CD4-positive, alpha-beta T cell treated with Interleukin-12 subunit alpha and Interleukin-12 subunit beta, for 1 hour (primary cell): ENCODE data around the gene SFRP5.

Experiments used
- DNase-seq: peaks from one replicate; pipeline ENCODE4 v3.0.0-alpha.2; 2020

Gene SFRP5

DNA sequence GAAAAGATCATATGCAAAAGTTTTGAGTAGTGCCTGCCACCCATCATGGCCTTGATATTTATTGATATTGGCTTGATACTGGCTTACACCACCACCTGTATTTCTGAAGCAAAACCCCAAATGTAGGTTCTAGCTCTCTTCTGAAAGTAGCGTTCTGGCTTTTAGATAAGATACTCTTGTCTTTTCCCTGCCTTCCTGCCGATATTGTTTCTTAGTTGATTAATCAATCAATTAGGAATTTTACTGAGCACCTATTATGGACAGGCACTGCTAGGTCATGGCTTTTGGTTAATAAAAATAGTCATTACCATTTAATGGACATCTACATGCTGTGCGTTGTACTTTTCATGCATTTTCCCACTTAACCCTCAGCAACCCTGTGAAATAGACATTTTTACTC, 7.9 kb downstream of the SFRP5 start:
- no peak for DNase-seq

DNA sequence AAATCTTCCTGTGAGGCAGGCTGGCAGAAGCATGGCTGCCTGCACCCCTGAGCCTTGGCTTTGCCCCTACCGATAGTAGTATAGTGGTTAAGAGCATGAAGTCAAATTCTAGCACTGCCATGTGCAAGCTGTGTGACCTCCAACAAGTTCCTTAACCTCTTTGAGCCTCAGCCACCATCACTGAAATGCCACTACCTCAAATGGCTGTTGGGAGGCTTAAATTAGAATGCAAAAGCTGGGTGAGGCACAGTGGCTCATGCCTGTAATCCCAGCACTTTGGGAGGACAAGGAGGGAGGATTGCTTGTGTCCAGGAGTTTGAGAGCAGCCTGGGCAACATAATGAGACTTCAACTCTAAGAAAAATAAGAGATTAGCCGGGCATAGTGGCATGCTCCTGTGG, 8.4 kb downstream of the SFRP5 start:
- no peak for DNase-seq

DNA sequence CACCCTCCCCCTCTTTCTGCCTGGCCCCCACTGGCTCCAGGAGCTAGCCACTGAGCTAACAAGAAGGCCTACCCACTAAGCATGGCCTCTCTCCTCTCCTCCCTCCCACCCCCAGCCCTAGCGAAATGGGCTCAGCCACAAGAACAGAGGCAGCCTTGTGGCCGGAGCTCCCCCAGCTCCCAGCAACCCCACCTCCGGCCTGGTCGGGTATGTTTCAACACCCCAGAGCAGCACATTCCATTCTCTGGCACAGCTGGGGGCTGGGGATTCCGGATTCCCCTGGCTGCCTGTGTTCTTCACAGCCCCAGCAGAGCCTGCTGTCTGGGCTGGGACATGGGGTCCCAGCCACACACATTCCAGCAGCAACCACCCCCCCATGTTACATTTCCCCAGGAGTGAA, 9.0 kb downstream of the SFRP5 start:
- DNase-seq: no peak

DNA sequence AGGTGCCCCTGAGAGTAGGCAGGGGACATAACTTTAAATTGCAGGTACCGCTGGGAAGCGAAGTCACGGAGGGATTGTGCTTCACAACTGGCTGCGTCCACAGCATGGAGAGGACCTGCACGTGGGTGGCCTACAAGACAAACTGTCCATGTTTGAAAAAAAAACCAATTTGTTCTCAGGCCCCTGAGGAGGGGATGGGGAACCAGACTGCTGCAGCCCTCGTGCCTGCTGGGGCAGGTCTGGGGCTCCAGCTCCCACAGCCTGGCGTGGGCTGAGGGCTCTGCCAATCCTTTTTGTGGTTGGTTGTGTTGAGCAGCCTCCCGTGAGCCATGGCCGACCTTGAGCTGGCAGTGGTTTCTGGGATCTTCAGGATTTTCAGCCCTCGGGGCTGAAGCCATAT, 9.7 kb downstream of the SFRP5 start:
- DNase-seq: no peak

DNA sequence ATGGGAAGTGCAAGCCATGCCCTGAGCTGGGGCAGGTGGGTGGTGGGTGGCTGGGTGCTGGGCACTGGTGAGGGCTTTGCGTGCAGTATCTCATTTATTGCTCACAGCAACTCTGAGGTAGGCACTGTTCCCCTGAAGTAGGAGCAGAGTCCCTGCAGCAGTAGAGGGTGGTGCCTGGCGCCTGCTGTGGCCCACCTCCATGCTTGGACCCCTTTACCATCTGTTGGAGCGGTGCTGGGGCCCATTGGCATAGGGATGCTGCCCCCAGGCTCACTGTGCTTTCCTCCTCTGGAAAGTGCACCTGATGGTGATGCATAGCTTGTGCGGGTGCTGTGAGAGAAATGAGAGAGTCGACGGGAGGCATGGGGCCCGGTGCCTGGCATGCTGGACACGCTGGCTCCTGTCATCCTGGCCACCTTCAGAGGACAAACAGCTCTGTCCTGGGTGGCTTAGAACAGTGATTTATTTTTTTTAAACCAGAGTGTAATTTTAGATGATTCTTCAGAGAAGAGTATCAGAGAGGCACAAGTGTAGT, 10.4 kb downstream of the SFRP5 start:
- DNase-seq: no peak

DNA sequence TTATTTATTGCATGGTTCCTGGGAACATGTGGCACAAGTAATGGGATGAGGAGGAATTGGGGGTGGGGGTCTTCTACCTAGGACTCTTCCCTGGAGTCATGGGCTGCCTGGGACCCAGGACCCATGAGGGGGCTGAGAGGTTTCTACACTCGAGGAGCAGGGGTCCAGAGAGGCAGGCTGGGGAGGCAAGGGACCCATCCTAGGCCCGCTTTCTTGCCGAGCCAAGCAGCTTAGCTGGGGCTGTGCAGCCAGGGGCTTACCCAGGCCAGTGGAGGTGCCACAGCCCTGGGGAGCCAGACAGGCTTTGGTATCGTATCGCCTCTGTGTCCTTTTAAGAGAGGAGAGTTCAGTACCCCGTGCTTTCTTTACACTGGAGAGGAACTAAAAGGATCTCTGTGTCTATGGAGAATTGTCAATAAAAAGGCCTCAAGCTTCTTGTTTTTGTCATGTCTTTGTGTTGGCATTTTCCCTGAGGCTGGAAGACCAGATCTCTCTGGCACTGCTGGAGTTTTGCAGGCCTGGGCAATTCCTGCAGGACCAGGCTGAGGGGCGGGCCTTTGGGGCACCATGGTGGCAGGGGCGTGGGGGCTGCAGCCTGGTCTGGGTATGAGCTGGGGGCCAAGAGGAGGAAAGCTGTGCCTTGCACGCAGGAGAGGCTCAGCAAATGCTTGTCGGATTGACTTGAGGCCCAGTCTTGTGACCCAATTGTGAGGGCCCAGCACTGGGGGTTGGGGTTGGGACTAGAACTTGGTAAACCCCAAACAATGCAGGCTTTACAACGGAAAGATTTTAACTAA, 11.1 kb downstream of the SFRP5 start:
- DNase-seq: no peak

DNA sequence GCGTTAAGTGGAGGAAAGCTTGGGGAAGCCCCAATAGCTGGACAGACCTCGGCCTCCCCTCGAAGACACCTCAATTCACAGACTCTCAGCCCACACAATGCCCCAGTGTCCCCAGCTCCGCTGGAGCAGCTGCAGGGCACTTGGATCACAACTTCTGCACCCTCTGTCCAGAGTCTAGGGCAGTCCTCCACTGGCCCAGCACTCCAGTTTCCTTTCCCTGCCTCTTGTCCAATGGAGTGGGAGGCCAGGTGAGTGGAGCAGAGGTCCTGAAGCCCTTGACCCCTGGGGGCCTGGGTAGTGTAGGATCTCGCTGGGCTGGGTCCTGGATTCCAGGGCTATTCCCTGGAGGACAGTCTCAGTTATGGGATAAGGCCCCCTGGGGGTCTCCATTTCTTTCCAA, 11.9 kb downstream of the SFRP5 start:
- DNase-seq: no peak

DNA sequence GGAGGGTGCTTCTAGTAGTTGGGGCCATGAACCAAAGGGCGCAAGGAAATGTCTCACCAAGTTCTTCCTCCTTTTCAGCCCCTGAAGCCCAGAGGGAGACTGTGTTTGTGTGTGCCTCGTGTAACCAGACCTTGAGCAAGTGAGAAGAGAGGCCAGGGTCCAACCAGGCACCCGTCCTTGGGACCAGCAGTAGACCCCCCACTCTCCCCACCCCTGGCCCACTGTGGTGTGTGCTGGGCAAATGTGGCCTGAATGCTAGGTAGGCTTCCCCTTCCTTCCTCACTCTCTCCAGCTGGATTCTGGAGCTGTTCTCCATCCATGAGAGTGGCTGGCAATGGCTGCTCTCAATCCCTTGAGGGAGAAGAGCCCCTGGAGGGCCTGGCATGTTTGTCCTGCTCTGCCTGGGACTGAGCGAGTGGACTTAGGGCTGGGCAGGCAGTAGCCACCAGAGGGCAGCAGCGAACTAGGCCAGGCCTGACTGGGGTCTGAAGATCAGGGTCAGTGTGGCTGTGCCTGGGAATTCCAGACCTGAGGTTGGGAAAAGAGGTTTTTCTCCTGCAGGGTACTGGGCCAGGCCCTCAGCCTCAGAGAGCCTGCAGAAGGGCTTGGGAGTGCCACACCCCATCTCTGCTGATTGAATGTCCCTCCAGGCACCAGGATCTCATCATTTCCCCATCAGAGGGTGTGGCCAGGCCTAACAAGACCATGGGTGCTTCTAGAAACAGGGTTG, 12.5 kb downstream of the SFRP5 start:
- DNase-seq: peak; percentile 46

DNA sequence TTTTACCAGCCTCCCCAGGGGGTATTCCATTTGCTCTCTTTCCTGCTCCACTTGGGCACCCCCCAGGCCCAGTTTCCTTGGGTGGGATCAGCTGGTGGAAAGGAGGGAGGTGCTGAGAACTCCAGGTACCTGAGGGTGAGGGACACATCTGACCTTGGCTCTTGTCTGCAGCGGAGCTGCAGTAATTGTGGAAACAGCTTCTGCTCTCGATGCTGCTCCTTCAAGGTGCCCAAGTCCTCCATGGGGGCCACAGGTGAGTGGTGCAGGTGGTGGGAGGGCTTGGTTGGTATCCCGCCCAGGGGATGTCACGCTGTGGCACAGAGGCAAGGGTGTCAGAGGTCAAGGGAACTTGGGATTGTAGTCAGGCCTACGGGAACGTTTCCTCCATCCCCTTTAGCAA, 14.3 kb downstream of the SFRP5 start:
- DNase-seq: no peak

DNA sequence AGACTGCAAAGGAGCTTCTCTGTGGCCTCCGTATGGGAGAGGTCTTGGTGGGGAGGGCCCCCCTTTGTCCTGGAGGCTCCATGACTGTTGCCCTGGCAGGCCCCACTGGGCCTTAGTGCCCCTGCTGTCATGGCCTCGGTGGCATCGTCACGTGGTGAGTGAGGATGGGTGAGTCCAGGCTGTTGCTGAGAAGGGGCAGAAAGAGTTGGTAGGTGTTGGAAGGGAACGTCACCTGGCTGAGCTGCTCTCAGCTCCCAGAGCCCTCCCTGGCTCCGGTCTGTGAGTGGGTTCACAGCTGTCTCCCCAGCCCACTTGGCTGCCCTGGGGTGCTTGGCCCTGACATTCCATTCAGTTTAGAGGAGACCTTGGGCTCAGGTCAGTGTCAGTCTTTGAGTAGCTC, 16.1 kb downstream of the SFRP5 start:
- DNase-seq: no peak

DNA sequence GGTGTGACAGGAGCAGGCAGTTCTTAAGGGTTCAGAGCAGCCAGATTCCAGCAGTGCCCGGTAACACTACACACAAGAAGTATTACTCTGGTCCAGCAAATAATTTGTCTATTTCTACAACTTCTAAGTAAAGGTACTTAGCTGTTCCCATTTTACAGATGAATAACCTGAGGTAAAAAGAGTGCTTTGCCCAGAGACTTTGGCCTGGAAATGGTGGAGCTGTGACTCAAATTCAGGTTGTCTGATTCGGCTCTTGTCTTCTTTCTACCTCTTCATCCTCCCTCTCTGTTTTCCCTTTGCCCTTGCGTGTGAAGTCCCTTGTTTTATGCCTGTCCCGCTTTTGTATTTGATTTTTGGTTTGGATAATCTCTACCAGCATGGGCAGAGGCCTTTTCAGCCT, 17.1 kb downstream of the SFRP5 start:
- DNase-seq: no peak

DNA sequence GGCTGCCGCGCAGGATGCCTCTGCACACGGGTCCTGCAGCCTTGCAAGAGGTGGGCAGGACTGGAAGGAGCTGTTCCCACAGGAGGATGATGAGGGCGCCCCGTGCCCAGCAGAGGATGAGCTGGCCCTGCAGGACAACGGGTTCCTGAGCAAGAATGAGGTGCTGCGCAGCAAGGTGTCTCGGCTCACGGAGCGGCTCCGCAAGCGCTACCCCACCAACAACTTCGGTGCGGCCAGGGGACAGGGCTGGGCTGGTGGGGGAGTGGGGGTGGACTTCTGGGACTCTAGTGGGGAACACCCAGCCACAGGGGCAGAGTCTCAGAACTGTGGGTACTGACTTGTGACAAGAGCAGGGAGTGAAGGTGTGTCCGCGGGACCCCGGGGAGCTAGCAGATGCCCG, 18.8 kb downstream of the SFRP5 start:
- no peak for DNase-seq

DNA sequence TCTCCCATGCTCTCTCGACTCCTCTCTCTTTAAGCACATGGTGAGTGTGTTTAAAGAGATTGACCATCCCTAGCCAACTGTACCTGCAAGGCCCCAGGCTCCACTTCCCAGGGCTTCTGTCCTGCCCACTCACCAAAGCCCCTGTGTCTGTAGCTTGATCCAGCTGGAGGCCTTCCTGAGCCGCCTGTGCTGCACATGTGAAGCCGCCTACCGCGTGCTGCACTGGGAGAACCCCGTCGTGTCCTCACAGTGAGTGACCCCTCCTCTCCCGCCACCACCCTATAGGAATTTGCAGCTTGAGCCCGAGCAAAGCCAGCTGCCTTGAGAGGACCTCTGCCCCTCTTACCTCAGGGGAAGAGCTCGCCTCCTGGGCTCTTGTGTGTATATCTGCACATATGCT, 23.7 kb downstream of the SFRP5 start:
- DNase-seq: no peak

DNA sequence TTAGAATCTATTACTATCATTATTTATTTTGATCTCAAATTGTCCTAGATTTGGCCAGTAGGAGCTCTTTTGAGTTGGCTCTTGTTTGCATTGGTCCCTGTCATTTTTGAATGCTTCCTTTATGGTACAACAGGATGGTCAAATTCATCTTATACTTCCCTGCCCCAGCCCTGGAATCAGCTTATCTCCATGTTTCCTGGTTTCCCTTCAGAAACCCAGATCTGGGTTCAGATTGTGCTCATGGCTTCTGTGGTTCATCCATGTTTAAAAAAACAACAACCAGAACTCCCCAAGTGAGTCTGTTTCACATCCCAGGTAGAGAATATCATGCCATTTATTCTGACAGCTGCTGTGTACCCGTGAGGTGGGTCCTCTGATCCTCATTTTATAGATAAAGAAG, 24.2 kb downstream of the SFRP5 start:
- no peak for DNase-seq

DNA sequence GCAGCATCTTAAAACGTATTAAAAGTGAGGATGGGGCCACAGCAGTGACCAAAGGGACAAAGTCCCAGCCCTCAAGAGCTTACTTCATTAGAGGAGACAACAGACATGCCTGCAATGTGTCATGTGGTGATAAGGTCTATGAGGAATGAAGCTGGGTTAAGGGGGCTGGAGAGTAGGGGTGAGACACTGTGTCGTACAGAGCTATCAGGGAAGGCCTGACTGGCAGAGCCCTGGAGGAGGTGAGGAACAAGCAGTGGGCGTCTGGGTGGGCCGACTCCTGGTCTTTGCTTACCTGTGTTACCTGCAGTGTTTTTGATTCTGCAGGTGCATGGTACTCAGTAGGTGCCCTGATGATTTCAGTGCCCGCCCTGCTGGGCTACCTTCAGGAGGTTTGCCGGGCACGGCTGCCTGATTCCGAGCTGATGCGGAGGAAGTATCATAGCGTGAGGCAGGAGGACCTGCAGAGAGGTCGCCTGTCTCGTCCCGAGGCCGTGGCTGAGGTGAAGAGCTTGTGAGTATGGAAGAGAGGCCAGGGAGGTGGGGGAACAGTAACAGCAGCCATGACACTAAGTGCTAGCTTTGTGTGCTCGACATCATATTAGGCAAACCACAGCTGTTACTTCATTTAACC, 27.3 kb downstream of the SFRP5 start:
- DNase-seq: no peak

DNA sequence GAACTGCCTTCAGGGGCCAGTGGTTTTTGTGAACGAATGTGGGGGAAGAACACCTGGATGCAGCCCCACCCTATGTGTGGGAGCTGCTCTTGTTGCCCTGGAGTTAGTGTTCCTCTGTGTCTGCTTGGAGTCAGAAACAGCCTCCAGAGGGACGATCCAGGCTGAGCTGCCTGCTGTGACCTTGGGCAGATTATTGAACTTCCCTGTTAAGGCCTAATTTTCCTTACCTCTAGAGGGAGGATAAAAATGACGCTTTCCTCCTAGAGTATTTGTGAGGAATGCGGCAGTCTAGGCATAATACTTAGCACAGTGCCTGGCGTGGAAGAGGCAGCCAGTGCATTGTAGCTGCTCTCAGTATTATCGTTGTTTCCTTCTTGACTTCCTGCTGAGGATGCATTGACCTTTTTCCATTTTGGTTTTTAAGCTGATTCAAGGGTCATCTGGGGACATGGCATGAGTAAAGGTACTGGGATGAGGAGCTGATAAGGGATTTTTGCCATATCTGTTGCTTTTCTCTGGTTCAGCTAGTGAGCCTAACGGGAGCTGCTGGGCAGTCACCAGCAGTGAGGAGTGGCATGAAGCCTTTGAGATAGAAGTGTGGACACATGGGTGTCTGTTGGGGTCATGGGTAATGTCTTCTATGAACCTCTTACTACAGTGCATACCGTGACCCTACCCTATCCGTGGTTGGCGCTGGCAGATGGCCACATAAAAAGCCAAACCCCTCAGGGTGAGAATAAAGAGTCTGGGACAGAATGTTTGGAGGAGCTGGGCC, 28.4 kb downstream of the SFRP5 start:
- DNase-seq: no peak

DNA sequence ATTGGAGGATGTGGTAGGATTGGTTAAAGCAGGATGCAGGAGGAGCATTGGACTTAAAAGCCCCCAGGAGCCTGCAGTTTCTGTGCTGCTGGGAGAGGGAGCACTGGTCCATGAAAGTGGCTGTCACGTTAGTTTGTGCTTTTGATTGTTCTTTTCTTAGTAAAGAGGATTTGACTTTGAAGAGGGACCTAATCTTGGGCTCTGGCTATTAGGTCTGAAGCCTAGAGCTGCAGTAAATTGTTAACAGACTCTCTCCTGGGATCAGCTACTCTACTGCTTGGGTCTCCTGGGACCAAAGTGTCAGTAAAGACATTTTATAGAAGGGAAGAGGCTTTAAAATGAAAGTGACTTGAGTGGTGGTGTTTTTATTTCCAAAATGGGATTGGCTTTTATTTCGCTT, 31.2 kb downstream of the SFRP5 start:
- DNase-seq: no peak

DNA sequence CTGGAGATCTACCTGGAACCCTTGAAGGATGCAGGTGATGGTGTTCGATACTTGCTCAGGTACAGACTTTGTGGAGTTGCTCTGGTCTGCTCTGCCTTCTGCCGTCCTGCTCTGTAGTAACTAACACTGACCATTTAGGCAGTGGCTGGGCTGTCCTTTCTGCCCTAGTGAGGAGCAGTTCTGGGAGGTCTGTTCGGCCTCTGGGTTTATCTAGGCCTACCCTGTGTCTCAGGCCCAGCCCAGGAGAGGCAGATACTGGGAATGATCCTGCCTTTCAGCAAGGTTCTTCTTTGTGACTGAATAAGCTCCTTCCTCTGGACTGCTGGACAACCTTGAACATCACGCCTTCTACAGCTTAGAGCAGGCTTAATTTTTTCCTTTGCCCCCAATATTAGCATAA, 33.2 kb downstream of the SFRP5 start:
- no peak for DNase-seq

DNA sequence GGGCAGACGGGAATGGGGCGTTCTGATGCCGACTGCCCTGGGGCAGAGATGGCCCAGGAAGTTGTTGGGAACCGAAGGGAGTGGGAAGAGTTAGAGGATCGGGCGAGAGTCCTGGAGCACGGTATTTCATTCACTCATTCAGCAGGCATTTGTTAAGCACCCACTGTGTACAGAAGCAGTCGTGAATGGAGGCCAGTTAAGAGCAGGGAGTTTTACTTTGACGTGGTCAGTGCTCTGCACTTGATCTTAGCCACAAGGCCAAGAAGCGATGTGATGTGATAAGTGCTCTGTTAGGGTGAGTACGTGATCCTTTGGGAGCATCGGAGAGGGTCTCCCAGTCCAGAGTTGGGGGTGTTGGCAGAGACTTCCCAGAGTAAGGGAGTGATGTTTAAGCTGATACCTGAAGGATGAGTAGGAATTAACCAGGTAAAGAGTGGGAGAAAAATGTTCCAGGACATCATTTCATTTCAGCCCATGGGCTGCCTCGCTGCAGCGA, 34.0 kb downstream of the SFRP5 start:
- DNase-seq: no peak

DNA sequence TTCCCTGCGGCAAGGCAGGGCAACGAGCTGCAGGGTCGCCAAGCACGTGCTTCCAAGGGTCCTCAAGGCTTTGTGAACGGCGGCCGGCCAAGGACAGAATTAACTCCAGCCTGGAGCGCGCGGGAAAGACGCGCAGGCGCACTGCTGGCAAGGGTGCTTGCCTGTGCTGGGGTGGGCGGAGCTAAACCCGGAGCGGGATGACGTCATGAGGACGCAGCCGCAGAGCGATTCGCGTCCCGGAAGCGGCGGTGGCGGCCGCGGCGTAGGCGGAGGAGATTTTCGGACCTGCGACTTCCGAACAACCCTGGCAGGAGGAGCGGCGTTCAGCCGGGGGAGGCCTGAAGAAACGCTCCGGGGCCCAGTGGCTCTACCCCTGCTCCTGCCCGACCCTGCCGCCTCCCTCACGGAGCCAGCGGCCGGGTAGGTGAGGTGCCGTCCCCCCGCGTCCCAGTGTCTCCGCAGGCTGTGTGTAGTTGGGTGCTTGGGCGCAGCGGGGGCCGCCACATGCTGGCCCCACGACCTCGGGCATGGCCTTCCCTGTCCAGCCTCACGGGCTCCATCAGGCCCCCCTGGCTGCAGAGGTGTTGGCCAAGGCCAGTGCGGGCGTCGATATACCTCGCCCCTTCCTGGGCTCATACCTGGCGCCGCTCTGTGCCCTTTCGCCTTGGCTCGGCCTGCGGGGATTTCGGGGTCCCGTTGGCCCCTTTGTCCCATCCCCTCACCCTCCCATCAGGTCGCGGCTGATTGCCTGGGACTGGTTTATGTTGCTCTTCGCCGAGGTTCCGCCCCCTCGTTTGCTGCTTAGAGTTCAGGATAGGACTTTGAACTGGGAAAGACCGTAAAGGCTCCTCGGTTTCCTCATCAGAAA, 34.7 kb downstream of the SFRP5 start, which contains the start of gene ZFYVE27:
Gene ZFYVE27 (plus strand): TSS at position 227 of the 868 bp plus-strand sequence. CDS start 1,350 bp downstream, outside the sequence.
- DNase-seq: peak; percentile 96

DNA sequence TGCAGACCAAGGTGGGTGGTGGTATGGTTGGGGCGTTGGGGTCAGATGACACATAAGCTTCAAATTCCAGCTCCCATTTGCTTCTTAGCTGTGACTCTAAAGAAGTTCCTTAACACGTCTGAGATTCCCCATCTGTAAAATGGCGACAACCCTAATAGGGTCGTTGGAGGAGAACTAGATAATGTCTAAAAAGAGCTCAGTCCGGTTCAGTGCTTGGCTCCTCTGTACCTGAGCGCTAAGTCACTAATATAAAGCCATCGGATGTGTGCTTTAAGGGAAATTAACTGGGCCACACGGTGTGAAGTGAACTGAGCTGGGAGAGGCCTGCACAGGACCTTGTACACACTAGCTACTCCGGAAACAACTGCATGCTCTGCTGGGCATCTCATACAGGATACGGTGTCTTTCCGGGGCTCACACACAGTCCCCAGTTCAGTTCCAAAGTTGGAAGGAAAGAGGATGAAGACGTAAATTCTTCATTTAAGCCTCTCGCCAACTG, 35.3 kb downstream of the SFRP5 start:
- no peak for DNase-seq

DNA sequence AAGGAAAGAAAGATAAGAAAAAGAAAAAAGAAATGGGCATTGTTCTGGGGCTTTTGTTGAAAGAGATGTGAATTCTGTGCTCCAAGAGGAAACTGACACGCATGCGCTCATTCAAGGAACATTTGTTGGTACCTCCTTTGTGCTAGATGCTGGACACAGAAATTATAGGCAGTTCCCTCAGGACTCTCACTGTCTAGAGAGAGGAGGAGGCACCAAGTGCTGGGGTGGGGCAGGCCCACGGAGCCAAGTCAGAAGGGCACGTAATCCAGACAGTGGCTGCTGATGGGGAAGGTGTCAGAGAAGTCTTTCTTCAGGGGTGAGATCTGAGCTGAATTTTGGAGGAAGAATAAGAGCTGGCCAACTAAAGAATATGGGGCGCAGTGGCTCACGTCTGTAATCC, 37.8 kb downstream of the SFRP5 start:
- DNase-seq: no peak
